HepG2 (cell line): Measurements from ENCODE around the gene SLC6A17. TPM values are rescaled to one million over a fixed set of nuclear protein-coding genes. Genes with fewer than 3 reads are reported as not detected.

Source experiments
- AGO1 ChIP-seq: fragments of 200-400 bp; formaldehyde crosslinking; IDR thresholded peaks from 2 replicates; pipeline ENCODE4 v1.6.1; 2017; ENCODE audit warnings: mild to moderate bottlenecking, low read depth, low read length, moderate library complexity; ENCODE audit not compliant: poor library complexity, severe bottlenecking
- ARNT2 ChIP-seq: sonication (generic); formaldehyde crosslinking; IDR thresholded peaks from 2 replicates; pipeline ENCODE4 v1.8.0; 2022; ENCODE audit warnings: mild to moderate bottlenecking, low read depth, missing genetic modification reagents, moderate library complexity
- ESRRA ChIP-seq: sonication (generic); formaldehyde crosslinking; IDR thresholded peaks from 2 replicates; pipeline ENCODE4 v1.5.1; 2020; ENCODE audit warnings: mild to moderate bottlenecking, low read depth, missing genetic modification reagents
- MTF2 ChIP-seq: sonication (generic); formaldehyde crosslinking; IDR thresholded peaks from 2 replicates; pipeline ENCODE4 v1.5.0; 2020; ENCODE audit warnings: missing genetic modification reagents, borderline replicate concordance
- NFKB2 ChIP-seq: sonication (generic); formaldehyde crosslinking; IDR thresholded peaks from 2 replicates; pipeline ENCODE4 v1.4.0; 2020; ENCODE audit warnings: missing genetic modification reagents, borderline replicate concordance
- SP4 ChIP-seq: sonication (generic); formaldehyde crosslinking; IDR thresholded peaks from 2 replicates; pipeline ENCODE4 v1.8.1; 2023; ENCODE audit warnings: mild to moderate bottlenecking, missing genetic modification reagents
- ZNF343 ChIP-seq: sonication (generic); formaldehyde crosslinking; IDR thresholded peaks from 2 replicates; pipeline ENCODE4 v1.4.0; 2020; ENCODE audit warnings: mild to moderate bottlenecking, missing genetic modification reagents
- ZNF709 ChIP-seq: sonication (generic); formaldehyde crosslinking; IDR thresholded peaks from 2 replicates; pipeline ENCODE4 v1.5.0; 2020; ENCODE audit warnings: mild to moderate bottlenecking, missing genetic modification reagents
- ZNF777 ChIP-seq: sonication (generic); formaldehyde crosslinking; IDR thresholded peaks from 2 replicates; pipeline ENCODE4 v1.4.0; 2020; ENCODE audit warnings: missing genetic modification reagents
- ZSCAN31 ChIP-seq: sonication (generic); formaldehyde crosslinking; IDR thresholded peaks from 2 replicates; pipeline ENCODE4 v1.5.0; 2020; ENCODE audit warnings: low read depth, mild to moderate bottlenecking, missing genetic modification reagents
- polyA plus RNA-seq, 8 experiments: library from polyadenylated mRNA; depleted of rRNA in 3 of 8; stranded (reverse) in 7 of 8; unstranded in 1 of 8; fragments of >200 nt; fragmentation: Illumina TruSeq in 4 of 8; extraction: Trizol in 4 of 8; gene quantifications; 2 replicates each; pipeline versions ENCODE4 v1.2.1 to v1.2.3, GENCODE V29; 2011 to 2016; ENCODE audit warnings: low read depth in 4 of 8, missing spikeins in 1 of 8, mixed read lengths in 1 of 8; ENCODE audit not compliant: insufficient read depth in 1 of 8
- total RNA-seq, 5 experiments: library from RNA; depleted of rRNA; stranded (reverse); fragments of >200 nt; fragmentation: Illumina TruSeq; extraction: Trizol; gene quantifications; 2 replicates each; pipeline ENCODE4 v1.2.3, GENCODE V29; 2016; ENCODE audit warnings: low read depth in 1 of 5
- TF ChIP-seq, protein P1 (sequence below): sonication (generic); formaldehyde crosslinking; conservative IDR thresholded peaks from 2 replicates; pipeline ENCODE4 v1.8.1; 2023; ENCODE audit warnings: missing genetic modification reagents
- TF ChIP-seq, protein P2 (sequence below): sonication (generic); formaldehyde crosslinking; IDR thresholded peaks from 2 replicates; pipeline ENCODE4 v1.5.1; 2020; ENCODE audit warnings: mild to moderate bottlenecking, missing genetic modification reagents, borderline replicate concordance
- TF ChIP-seq, protein P3 (sequence below): sonication (generic); formaldehyde crosslinking; IDR thresholded peaks from 2 replicates; pipeline ENCODE4 v1.5.0; 2020; ENCODE audit warnings: mild to moderate bottlenecking, low read depth, missing genetic modification reagents, borderline replicate concordance
- TF ChIP-seq, protein P4 (sequence below): sonication (generic); formaldehyde crosslinking; conservative IDR thresholded peaks from 2 replicates; pipeline ENCODE4 v1.8.0; 2022; ENCODE audit warnings: mild to moderate bottlenecking, moderate library complexity, missing genetic modification reagents
- TF ChIP-seq, protein P5 (sequence below): sonication (generic); formaldehyde crosslinking; IDR thresholded peaks from 2 replicates; pipeline ENCODE4 v1.8.0; 2022; ENCODE audit warnings: missing genetic modification reagents, low read depth, mild to moderate bottlenecking, borderline replicate concordance
- TF ChIP-seq, protein P6 (sequence below): sonication (generic); formaldehyde crosslinking; IDR thresholded peaks from 2 replicates; pipeline ENCODE4 v1.4.0; 2020; ENCODE audit warnings: mild to moderate bottlenecking, missing genetic modification reagents
- TF ChIP-seq, protein P7 (sequence below): sonication (generic); formaldehyde crosslinking; IDR thresholded peaks from 2 replicates; pipeline ENCODE4 v1.9.0; 2022; ENCODE audit warnings: missing genetic modification reagents, mild to moderate bottlenecking, borderline replicate concordance

SLC6A17 gene
- total and polyA plus RNA-seq, 2 of the 13 experiments (the other 11 are each of a cell fraction or from before 2014, with no cell fraction given), result not detected

DNA sequence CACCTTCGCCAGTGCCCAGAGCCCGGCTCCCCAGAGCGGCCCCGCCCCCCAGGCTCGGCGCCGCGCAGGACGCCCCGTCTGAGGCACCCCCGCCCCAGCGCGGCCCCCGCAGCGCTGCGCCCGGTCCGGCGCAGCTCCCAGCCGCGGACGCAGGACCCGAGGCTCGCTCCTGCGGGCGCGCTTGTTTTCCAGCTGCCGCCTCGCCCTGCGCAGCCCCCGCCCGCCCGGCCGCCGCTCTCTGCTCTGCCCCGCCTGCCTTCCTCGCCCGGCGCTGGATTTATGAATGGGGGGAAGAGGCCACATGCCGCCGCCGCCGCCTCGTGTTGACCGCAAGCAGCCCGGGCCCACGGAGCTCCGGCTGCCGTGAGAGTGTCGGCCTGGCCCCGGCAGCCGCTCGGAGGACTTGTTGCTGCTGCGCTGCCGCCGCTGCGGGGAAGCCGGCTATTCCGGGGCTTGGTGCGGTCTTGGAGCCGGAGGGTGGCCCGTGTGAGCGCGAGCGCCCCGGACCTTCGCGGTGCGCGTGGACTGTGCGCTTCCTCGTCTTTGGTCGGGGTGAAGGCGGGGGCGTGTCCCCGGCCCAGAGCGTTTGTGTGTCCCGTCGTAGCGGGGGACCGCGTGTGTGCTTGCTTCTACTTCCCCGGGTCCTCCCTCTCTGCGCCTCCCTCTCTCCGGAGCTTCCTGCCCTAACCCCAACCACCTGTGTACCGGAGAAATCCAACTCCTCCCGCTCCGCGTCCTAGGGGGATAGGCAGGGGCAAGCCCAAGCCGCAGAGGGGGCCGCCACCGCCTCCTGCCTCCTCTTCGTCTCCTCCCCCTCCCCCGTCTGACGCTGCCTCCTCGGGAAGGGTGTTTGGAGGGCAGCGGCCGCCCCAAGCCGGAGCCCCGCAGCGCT, 60.6 kb downstream of the SLC6A17 start (continued):
- TF ChIP-seq, protein P1, sequence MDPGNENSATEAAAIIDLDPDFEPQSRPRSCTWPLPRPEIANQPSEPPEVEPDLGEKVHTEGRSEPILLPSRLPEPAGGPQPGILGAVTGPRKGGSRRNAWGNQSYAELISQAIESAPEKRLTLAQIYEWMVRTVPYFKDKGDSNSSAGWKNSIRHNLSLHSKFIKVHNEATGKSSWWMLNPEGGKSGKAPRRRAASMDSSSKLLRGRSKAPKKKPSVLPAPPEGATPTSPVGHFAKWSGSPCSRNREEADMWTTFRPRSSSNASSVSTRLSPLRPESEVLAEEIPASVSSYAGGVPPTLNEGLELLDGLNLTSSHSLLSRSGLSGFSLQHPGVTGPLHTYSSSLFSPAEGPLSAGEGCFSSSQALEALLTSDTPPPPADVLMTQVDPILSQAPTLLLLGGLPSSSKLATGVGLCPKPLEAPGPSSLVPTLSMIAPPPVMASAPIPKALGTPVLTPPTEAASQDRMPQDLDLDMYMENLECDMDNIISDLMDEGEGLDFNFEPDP, result no peak
- peak; percentile 89 for TF ChIP-seq MTF2
- TF ChIP-seq, protein P2, sequence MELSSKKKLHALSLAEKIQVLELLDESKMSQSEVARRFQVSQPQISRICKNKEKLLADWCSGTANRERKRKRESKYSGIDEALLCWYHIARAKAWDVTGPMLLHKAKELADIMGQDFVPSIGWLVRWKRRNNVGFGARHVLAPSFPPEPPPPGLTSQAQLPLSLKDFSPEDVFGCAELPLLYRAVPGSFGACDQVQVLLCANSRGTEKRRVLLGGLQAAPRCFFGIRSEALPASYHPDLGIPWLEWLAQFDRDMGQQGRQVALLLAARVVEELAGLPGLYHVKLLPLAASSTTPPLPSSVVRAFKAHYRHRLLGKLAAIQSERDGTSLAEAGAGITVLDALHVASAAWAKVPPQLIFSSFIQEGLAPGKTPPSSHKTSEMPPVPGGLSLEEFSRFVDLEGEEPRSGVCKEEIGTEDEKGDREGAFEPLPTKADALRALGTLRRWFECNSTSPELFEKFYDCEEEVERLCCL (CRISPR knock-in tag), result no peak
- peak; percentile 22; the same call in 1 of the 2 replicates for TF ChIP-seq ARNT2 (CRISPR knock-in tag)
- TF ChIP-seq, protein P3, sequence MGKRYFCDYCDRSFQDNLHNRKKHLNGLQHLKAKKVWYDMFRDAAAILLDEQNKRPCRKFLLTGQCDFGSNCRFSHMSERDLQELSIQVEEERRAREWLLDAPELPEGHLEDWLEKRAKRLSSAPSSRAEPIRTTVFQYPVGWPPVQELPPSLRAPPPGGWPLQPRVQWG (CRISPR knock-in tag), result no peak
- no peak for TF ChIP-seq ZNF709 (CRISPR knock-in tag)
- TF ChIP-seq, protein P4, sequence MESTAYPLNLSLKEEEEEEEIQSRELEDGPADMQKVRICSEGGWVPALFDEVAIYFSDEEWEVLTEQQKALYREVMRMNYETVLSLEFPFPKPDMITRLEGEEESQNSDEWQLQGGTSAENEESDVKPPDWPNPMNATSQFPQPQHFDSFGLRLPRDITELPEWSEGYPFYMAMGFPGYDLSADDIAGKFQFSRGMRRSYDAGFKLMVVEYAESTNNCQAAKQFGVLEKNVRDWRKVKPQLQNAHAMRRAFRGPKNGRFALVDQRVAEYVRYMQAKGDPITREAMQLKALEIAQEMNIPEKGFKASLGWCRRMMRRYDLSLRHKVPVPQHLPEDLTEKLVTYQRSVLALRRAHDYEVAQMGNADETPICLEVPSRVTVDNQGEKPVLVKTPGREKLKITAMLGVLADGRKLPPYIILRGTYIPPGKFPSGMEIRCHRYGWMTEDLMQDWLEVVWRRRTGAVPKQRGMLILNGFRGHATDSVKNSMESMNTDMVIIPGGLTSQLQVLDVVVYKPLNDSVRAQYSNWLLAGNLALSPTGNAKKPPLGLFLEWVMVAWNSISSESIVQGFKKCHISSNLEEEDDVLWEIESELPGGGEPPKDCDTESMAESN, result peak; percentile 72; the same call in 1 of the 2 replicates
- TF ChIP-seq SP4 (CRISPR knock-in tag), result no peak; the same call in 1 of the 2 replicates
- 0 out of 2 replicates have a peak, but pooled peaks have one; percentile 65 for TF ChIP-seq ZNF343 (CRISPR knock-in tag)
- no peak for TF ChIP-seq ESRRA (CRISPR knock-in tag)
- 0 out of 2 replicates have a peak, but pooled peaks have one; percentile 31 for TF ChIP-seq ZSCAN31
- TF ChIP-seq AGO1, result peak; percentile 14
- peak; percentile 92 for TF ChIP-seq ZNF777 (CRISPR knock-in tag)
- TF ChIP-seq, protein P5, sequence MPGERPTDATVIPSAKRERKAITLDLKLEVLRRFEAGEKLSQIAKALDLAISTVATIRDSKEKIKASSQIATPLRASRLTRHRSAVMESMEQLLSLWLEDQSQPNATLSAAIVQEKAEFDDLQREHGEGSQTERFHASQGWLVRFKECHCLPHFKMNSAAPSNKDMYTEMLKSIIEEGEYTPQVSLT (CRISPR knock-in tag), result no peak
- TF ChIP-seq NFKB2 (CRISPR knock-in tag), result peak; percentile 39; the same call in 1 of the 2 replicates
- TF ChIP-seq, protein P6, sequence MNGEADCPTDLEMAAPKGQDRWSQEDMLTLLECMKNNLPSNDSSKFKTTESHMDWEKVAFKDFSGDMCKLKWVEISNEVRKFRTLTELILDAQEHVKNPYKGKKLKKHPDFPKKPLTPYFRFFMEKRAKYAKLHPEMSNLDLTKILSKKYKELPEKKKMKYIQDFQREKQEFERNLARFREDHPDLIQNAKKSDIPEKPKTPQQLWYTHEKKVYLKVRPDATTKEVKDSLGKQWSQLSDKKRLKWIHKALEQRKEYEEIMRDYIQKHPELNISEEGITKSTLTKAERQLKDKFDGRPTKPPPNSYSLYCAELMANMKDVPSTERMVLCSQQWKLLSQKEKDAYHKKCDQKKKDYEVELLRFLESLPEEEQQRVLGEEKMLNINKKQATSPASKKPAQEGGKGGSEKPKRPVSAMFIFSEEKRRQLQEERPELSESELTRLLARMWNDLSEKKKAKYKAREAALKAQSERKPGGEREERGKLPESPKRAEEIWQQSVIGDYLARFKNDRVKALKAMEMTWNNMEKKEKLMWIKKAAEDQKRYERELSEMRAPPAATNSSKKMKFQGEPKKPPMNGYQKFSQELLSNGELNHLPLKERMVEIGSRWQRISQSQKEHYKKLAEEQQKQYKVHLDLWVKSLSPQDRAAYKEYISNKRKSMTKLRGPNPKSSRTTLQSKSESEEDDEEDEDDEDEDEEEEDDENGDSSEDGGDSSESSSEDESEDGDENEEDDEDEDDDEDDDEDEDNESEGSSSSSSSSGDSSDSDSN, result peak; percentile 55; the same call in 1 of the 2 replicates
- TF ChIP-seq, protein P7, sequence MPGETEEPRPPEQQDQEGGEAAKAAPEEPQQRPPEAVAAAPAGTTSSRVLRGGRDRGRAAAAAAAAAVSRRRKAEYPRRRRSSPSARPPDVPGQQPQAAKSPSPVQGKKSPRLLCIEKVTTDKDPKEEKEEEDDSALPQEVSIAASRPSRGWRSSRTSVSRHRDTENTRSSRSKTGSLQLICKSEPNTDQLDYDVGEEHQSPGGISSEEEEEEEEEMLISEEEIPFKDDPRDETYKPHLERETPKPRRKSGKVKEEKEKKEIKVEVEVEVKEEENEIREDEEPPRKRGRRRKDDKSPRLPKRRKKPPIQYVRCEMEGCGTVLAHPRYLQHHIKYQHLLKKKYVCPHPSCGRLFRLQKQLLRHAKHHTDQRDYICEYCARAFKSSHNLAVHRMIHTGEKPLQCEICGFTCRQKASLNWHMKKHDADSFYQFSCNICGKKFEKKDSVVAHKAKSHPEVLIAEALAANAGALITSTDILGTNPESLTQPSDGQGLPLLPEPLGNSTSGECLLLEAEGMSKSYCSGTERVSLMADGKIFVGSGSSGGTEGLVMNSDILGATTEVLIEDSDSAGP, result no peak
